Fibroblast of lung (primary cell): ENCODE data around the gene SLC12A4.

Source experiments
- EZH2 ChIP-seq: IDR thresholded peaks from 2 replicates; pipeline ENCODE4 v1.5.1; 2012; ENCODE audit warnings: low read length, control low read depth, mild to moderate bottlenecking; ENCODE audit errors: missing control alignments
- TF ChIP-seq, protein P1 (sequence below), 2 donors: IDR thresholded peaks in 1 of 2; conservative IDR thresholded peaks in 1 of 2; 1 replicate in 1 of 2; 2 replicates in 1 of 2; pipeline ENCODE4 v1.5.1; 2011 to 2012; ENCODE audit warnings: low read length in 2 of 2, control low read depth in 1 of 2, inconsistent platforms in 1 of 2, low read depth in 1 of 2, mild to moderate bottlenecking in 1 of 2

DNA sequence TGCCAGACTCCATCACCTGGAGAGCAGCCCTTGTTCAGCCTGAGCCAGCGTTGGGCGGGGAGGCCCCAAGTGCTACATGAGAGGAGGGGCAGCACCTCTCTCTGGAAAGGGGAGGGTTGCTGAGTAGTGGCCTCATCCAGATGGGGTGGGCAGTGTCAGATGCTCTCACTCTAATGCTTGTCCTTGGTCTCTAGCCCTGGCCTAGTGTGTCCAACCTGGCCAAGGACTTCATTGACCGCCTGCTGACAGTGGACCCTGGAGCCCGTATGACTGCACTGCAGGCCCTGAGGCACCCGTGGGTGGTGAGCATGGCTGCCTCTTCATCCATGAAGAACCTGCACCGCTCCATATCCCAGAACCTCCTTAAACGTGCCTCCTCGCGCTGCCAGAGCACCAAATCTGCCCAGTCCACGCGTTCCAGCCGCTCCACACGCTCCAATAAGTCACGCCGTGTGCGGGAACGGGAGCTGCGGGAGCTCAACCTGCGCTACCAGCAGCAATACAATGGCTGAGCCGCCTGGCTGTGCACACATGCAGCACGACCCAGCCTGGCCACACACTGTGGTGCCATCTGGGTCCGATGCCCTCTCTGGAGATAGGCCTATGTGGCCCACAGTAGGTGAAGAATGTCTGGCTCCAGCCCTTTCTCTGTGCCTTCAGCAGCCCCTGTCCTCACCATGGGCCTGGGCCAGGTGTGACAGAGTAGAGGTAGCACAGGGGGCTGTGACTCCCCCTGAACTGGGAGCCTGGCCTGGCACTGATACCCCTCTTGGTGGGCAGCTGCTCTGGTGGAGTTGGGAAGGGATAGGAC is 41.1 kb downstream of the SLC12A4 start:
- TF ChIP-seq, protein P1, sequence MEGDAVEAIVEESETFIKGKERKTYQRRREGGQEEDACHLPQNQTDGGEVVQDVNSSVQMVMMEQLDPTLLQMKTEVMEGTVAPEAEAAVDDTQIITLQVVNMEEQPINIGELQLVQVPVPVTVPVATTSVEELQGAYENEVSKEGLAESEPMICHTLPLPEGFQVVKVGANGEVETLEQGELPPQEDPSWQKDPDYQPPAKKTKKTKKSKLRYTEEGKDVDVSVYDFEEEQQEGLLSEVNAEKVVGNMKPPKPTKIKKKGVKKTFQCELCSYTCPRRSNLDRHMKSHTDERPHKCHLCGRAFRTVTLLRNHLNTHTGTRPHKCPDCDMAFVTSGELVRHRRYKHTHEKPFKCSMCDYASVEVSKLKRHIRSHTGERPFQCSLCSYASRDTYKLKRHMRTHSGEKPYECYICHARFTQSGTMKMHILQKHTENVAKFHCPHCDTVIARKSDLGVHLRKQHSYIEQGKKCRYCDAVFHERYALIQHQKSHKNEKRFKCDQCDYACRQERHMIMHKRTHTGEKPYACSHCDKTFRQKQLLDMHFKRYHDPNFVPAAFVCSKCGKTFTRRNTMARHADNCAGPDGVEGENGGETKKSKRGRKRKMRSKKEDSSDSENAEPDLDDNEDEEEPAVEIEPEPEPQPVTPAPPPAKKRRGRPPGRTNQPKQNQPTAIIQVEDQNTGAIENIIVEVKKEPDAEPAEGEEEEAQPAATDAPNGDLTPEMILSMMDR (conservative IDR thresholded peaks at IDR 0.05 in 1 of 2, IDR thresholded peaks at IDR 0.05 in 1 of 2; ENCODE audit: low read depth in 1 of 2, low read length in 2 of 2): no peak
- TF ChIP-seq EZH2: no peak
